GM18867 (cell line): Measurements from ENCODE around the gene ACAD11.
A peak's percentile ranks its signal among the peaks of the same experiment; 100 is the strongest.

Experiments used
- ATAC-seq: cut with Tn5 transposase; IDR thresholded peaks from one replicate; pipeline ENCODE4 v1.9.1; 2021; ENCODE audit warnings: mild to moderate bottlenecking, moderate library complexity; ENCODE audit not compliant: unreplicated experiment

The ACAD11 gene

DNA sequence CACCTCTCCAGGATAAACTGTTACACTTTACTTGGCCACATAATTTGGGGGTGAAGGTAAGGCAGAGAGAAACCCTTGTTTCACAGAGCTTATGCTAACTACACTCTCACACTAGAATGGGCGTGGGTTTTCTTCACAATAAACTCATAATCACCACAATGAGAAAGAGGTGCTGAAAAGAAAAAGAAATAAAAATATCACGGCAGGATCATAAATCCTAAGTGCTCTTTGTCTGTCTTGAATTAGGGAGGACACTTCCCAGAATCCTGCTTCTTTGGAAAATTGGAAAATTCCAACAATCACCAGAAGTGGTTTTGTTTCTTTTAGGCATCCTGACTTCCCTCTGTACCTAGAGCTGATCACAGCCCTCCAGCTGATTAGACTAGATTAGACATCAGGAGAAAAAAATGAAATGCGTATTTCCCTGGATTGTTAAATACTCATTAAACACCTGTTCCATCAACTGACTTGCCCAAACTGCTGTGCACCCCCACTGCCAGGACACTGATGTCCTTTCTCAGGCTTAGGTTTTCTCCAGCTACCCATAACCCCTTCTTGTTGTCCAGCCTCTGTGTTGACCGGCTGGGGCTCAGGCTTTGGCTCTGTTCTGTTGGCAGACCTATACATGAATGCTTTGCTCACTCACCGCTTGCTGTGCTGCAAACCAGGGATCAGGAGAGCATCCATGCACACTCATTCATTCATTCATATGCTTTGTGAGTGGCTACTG is 104.1 kb downstream of the ACAD11 start:
- no peak for ATAC-seq

DNA sequence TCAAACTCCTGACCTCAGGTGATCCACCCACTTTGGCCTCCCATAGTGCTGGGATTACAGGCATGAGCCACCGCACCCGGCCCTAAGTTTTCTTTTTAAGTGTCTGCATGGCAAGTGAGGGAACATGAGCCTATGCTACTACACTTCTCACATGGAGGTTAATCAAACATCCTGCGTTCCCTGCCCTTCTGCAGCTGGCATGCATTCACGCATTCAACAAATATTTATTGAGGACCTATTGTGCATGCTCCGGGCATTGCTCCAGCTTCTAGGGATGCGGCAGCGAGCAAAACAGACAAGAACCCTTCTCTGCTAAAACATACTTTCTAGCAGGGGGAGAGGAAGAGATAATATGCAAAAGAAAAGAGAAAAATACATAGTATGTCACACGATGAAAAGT is 105.2 kb downstream of the ACAD11 start:
- ATAC-seq = no peak

DNA sequence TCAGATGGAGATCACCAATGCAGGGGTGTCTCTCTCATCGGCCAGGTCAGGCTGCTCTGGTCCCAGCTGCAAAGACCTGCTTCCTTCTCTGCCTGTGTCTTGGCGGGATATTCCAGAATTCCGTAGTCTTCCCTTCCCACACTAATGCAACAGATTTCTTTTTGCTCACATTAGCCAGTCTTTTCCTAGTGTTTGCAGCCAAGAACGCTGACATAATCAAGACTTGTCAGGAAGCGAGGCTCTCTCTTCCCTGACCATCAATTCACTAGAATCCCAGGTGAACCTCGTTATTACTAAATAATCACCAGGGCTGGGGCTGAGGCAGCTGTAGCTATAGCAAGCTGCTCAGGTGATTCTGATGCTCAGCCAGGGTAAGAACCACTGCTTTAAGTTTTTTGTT is 105.8 kb downstream of the ACAD11 start:
- ATAC-seq = no peak

DNA sequence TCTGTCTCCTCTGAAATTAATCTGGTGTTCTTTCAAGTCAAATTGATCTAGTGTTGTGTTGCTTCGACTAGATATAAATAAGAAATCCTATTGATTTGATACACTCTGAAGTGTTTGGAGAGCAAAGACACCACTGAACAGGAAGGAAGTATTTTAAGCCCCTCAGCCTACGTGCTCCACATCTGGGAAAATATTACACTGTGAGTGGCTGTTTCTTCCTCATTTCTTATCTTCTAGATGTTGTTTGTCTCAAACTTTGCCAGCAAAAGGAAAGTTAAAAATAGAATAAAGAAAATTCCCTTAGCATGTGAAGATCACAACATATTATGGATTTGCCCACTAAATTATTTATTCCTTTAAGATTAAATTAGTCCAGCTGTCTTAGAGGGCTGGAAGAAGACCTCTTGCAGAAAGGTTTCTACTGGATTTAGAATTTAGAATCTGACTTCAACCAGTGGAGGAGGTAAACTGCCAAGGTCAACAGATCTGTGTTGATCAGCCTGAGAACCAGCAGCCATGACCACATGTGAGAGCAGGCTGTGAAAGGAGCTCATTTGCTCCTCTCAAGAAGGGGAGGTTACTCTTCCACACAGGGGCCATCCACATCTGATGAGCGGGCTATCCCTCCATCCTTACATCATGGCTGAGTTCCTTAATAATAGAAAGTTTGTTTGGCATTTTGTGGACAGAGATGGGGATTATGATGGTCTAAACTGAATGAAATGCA is 108.9 kb downstream of the ACAD11 start:
- ATAC-seq = no peak

DNA sequence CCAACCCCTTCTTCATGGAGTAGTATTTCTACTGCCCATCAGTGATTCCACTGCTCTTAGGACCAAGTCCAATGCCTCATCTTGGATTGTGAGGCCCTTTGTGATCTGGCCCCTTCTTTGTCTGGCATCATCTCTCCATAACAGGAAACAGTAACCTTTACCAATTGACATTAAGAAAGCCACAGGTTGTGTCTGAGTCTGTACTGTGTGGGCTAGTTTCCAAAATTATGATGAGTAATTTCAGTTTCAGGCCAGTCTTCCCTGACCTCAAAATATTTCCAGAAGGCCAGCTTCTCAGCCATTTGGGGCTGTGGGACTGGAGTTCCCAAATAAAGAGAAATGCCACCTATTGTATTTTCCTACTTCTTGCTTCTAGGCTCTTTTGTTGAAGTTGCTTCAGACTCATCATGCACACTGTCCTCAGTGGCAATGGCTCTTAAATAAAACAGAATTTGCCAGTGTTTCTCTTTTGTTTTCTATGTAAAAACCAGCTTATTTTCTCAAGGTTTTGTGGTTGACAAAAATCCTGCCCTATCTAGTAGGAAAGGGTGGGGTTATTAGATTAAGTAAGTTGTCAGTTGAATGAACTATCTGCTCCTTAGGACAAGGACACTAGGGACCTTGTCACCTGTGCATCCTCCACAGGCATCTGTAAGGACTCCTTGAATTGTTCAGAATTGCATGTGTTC is 109.6 kb downstream of the ACAD11 start:
- ATAC-seq = peak; percentile 87

DNA sequence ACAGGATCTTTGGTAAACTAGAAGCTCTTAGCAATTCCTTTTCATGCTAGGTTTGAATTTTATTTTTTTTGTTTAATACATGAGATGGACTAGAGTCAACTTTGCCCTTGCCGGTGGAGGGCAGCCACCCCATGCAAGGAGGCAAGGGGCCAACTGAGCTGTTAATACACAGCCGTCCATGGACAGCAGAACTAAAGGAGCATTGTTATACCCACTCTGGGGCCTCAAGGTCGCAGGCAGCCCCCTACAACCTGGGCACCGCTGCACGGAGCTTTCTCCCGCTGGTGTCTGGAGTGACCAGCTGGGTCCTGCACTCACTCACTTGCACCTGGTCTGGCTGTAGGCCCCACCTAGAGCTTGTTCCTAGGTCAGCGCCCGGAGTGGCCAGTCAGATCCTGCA is 110.4 kb downstream of the ACAD11 start:
- ATAC-seq = no peak

DNA sequence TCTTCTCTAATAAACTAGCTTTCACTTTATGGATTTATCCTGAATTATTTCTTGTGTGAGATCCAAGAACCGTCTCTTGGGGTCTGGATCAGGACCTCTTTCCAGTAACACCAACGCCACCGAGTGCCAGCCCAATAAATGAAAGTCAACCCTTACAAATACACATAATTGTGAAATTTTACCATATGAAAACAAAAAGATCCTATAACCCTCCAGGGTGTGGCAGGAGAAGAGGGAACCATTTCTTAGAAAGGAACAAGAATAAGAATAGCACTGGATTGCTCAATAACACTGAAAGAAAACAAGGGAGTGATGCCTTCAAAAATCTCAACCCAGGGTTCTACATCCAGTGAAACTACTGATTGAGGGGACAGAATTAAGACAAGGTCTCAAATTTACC is 114.1 kb downstream of the ACAD11 start:
- ATAC-seq = no peak

DNA sequence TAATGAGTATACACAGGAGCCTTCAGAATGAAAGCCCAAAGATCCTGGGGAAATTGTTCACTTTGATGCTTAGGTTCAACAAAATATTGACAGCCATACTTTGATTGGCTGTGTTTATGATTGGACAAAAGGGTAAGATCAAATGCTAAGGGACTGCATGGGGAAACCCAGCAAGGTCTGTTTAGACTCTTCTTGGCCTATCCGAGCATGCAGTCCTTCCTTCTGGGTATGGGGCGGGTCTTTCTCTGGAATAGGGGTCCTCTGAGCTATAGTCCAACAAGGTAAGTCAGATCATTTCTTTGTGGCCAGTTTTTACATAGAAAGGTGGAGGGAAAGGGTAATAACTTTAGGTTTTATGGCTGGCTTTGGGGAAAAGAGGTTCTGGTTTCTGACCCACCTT is 115.5 kb downstream of the ACAD11 start:
- ATAC-seq = no peak

DNA sequence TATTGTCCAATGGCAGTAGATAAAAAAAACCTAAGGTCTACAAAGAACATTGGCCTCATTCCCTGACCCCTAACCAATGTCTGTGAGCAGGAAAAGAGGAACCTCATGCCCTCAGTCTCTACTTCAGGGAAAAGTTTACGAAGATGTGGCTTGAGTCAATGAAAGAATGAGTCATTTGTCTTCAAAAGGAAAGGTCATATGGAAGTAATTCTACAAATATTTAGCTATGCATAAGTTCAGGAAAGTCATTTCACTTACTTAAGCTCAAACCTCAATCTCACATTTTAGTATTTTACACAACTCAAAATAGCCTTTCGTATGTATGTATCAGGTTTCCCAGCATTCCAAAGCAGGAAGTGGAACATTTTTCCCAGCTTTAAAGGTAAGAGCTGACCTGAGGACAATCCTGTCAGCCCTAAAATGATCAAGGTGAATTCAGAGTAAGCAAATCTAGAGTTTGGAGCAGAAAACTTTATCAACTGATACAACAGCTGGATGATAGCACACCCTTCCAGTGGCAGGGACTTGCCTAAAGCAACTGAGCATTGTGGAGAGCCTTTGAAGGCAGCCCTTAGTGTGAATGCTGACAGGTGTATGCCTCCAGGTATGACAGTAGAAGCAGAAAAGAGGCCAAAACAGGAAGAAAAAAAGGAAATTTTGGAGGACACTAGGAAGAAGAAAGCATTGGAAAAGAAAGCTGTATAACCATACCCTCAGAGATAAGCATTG is 116.4 kb downstream of the ACAD11 start:
- no peak for ATAC-seq

DNA sequence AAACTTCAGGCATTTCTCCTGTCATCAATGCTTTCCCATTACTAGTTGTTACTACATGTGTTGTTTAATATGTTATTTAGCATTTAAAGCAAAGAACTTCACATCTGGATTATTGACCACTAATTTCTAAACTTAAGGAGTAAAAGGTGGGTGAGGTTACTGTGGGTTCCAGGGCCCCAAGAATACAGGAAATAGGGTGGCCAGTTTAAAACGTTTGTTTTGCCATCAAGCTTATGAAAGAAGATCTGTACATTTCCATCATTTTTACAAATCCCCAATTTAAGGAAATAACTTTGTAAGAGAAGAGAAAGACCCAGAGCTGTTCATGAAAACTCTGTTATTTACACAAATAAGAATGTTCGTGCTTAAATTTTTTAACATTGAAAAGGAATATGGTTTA is 117.0 kb downstream of the ACAD11 start:
- no peak for ATAC-seq

DNA sequence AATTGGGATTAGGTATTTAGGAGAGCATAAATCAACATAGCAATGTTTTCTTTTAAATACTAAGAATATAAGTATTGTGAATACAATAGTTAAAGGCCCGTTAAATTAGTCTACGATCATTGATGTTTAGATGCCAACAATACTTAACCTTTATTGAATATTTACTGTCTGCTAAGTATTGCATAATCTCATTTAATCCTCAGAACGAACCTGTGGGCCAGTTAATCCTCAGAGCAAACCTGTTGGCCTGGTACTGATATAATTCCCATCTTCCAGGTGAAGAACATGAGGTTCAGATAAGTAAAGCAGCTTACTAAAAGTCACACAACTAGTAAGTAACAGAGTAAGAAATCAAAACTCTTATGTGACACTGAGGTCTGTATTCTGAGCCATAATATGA is 119.9 kb downstream of the ACAD11 start:
- ATAC-seq = no peak

DNA sequence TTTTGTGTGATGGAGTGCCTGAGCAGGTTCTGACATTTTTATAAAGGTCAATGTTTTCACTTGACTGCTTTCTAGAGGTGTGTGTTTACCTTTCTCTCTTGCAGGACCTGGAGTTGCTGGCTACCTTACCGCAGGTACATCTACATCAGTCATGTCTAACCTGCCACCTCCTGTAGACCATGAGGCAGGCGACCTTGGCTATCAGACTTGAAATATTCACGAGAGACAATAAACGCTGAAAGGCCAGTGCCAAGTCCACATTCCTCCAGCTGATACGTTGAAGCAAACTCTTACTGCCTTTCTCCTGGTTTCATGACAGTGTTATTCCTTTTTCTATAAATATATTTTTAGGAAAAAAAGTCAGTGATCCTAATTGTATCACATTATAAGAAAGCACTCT is 121.5 kb downstream of the ACAD11 start:
- no peak for ATAC-seq

DNA sequence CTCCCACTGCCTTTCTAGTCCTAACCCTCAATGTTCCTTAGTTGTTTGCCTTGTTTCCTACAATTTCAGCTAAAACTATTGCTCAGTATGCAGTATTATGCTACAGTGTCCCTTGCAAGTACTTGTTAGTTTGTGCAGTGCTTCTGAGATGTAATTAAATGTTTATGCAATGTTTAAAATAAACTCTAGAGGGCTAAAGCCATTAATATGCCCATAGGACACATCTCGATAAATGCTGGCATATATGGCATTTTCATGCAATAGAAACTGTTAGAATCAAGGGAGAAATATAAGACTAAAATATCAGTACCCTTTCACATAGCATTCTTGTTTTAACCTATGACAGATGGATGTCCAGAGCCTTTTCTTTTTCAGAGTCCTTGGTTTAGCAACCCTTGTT is 122.3 kb downstream of the ACAD11 start:
- no peak for ATAC-seq

DNA sequence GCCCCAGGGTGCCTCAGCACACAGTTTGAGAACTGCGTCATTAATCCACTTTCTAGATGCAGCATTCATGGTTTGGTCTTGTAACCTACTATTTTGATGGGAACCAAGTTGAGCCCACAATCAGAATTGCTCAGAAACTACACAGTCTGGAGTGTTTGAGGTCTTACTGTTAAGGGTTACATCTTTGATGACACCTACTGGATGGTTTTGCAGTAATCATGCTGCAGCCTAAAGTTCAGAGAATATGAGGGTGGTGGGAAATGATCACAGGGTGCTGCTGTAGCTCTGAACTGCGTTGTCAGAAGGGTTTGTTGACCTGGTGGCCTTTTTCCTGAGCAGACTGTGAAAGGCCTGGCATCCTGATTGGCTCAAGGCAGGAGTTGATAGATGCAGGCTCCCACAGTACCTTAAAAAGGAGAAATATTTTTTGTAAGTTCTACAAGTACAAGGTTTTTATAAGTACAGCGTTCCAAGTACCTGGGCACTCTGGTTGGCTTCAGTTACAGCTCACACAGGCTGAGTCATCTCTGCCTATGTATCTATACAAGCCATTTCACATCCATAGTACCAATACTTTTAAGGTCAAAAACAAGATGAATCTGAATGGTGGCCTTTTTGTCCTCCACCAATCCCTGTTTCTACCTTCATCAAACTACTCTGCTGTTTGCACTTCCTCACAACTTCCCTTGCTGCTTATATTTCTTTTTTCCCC is 123.0 kb downstream of the ACAD11 start:
- no peak for ATAC-seq

DNA sequence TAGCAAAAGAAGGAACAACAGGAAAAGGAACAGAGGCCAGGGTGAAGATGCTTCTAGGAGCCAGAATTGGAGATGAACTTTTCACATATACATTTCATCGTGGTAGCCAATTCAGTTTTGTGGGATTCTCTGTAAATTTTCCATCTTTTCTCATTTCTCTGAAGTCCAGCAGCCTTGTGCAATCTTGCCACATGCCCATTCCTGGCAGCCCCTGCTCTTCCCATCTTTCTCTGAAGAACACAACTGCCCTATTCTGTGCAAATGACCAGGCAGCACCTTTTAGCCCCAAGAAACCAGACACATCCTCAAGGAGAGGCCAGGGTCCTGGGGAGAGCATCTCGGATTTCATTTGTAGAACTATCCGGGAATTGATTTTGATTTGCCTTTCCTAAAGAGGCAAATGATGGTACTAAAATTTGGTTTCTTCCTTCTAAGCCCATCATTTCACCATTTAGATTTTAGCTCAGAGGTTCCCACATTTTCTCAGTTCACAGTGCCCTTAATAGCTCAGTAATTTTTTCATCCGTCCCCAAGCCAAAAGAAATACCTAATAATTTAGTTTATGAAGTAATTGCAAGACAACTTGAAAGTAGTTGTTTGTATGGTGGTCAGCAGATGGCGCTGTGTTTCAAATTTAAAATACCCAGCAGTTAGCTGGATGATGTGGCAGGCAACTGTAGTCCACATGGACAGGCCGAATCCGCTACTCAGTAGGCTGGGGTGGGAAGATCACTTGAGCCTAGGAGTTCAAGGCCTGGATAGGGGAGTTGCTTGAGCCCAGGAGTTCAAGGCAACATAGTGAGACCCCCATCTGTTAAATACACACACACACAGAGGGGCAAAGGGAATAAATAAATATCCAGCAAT is 123.8 kb downstream of the ACAD11 start:
- no peak for ATAC-seq

DNA sequence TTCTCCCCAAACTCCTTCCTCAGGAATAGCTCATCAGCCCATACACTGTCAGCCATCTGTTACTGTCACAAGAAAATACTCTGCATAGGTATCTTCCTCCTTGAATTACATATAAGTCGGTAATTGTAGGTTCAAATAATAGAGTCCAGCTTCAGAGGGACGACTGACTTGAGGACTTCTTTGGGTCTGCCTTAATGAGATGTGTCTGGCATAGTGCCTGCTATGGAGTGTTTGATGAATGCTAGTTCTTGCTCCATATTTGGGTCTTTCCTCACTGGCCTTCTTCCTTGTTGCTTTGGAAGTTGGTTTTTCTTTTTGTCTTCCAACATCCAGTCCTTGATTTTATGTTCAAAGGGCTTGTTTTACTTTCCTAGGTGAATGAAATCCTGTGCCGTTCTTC is 129.0 kb downstream of the ACAD11 start:
- no peak for ATAC-seq

DNA sequence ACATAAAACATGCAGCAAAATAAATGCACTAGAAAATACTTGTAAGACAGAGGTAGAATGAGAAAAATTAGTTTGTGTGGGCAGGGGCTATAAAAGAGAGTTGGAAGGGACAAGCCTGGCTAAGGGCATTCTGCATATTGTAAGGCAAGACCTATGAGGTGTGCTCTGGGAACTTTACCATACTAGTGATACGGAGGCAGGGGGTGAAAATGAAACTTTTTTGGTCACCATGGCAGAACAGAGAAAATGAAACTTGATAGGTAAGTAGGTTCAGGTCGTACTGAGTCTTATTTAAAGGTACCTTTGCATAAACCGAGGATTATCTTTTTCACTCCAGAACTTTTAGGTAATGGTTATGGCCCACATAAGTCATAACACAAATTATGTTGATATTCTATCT is 137.3 kb downstream of the ACAD11 start:
- ATAC-seq = peak; percentile 99

DNA sequence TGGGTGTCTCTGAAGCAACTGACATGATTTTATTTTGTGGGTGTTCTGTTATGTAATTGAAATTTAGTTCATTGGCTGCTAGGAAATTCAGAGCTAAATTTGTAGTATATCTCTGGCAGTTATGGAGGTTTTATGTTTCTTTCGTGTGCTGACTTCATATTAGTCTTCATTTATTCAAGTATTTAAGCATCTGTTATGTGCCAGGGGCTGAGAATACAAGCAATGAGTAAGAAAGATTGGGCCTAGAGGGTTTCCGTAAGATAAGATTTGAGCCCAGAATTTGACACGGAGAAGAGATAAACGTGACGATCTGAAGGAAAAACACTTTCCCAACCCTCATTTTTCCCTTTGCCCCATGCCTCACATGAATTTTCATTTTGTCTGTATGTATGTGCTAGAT is 137.7 kb downstream of the ACAD11 start:
- no peak for ATAC-seq

DNA sequence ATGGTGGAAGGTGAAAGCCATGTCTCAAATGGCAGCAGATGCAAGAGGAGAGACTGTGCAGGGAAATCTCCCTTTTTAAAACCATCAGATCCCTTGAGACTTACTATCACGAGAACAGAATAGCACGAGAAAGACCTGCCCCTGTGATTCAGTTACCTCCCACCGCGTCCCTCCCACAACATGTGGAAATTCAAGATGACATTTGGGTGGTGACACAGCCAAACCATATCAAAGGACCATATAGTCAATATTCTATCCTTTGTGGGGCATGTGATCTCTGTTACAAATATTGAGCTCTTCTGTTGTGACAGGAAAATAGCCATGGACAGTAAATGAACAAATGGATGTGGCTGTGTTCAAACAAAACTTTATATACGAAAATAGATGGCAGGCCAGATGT is 139.7 kb downstream of the ACAD11 start:
- no peak for ATAC-seq

DNA sequence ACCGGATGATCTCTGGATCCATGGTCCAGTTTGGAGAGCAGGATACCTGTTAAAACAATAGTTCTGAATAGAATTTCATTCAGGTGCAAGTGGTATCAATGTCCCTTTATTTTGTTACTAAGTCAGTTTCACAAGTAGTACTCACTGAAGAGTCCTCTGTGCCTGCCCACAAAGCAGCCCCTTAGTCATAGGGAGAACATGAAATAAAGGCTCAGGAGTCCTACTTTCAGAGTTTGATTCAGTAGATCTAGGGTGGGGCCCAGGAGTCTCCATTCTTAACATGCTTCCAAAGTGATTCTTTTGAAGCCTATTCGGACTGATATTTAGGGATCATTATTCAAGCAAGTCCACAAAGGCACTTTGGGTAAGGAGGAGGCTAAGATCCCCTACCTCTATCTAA is 142.3 kb downstream of the ACAD11 start:
- no peak for ATAC-seq
